HG02610 (cell line): Measurements from ENCODE around the gene BID.
A peak's percentile ranks its signal among the peaks of the same experiment; 100 is the strongest.
"Not testable (repeated sequence)": the region's sequence is repeated elsewhere in the genome, so short reads cannot be mapped to it uniquely, and the experiment has no call there.

Source experiments
- ATAC-seq: cut with Tn5 transposase; IDR thresholded peaks from one replicate; pipeline ENCODE4 v1.9.1; 2021; ENCODE audit warnings: mild to moderate bottlenecking, moderate library complexity; ENCODE audit not compliant: unreplicated experiment

The BID gene

DNA sequence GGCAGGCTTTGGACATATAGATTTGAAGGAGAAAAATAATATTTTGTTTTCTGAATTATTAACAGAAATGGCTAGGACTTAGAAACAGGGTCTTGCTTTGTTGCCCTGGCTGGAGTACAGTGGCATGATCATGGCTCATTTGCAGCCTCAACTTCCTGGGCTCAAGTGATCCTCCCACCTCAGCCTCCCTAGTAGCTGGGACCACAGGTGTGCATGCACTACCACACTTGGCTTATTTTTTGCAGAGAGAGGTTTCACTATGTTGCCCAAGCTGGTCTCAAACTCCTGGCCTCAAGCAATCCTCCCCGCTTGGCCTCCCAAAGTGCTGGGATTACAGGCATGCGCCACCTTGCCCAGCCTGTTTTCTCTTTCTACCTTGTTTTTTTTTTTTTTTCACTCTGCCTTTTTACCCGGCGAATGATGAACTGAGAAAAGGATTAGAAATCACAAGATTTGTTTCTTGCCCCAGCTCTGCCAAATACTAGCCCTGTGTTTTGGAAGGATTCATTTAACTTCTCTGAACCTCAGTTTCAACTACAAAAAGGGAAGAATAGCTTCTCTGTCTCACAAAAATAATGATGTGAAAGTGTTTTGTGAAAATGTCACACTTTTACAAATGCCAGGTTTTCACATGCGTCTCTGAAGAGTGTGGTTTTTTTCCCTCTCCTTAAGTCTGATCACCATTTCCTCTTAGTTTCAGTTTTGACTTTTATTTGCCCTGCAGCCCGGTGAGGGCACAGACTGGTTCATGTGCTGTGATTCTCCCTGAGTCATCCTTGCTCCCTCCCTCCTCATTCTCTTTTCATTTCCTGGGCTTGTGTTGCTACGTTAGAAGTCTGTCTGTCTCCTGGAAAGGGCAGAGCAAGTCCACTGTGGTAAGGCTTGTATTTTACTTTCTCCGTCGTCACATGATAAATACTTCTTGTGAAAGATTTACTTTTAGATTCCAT is 68.0 kb downstream of the BID start:
- ATAC-seq = peak; percentile 70

DNA sequence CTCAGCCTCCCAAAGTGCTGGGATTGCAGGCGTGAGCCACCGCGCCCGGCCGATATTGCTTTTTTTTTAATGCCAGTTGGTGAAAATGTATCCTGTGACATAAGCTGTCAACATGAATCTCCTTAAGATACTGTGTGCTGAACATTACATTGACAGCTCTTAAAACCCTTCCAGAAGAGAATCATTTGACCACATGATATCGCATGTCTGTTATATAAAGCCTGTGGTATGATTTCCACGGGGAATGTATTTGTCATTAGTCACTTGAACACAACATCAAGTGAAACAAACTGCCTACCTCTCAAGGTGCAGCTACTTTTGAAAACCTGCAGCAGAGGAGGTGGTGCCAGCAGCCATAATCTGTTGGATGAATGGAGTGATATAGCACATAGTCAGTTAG is 68.7 kb downstream of the BID start:
- no peak for ATAC-seq

GRCh38 chr22:17703811-17704210 is 70.5 kb downstream of the BID start:
- no peak for ATAC-seq

GRCh38 chr22:17700778-17701177 is 73.5 kb downstream of the BID start:
- ATAC-seq = no peak

DNA sequence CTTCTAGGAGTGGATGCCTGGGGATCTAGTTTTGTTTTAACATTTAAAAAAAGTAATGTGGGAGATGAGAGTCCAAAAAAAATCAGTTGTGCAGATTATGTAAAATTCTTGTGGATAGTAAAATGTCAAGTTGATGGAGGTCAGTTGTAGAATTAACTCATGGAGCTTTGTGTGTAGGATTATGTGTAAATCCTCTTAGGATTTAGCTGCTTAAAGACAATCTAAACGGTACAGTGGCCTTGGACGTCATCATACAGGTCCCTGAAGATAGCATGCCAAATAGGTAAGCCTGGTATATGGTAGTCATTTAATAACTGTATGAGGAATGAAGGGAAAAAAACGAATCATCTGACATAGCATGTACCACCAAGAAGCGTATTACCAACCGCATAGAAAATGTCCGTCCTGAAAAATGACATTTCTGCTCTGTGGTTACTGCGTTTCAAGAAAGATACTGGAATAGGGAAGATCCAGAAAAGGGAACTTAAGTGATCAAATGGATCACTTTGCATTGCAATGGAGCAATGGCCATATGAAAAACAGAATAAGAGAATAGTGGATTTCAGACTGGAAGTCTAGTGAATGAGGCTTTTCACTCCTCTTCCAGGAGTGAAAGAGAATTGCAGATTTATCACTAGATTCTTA is 74.5 kb downstream of the BID start:
- no peak for ATAC-seq

DNA sequence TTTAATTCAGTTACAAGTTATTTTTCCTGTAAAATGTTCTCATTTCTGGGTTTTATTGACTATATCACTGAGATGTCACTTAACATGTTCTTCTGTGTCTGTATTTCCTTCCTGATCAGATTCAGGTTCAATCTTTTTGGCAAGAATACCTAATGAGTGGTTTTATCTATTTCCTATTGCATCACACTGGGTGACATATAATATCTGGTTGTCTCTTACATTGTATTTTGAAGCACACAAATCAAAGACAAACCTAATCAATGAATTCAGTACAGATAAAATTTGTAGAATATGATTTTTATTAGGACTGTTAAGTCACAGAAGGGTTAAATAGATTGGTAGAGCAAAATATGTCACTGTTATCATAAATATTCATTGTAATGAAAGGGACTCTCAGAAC is 75.3 kb downstream of the BID start:
- no peak for ATAC-seq

- ATAC-seq = not testable (repeated sequence)
These were observed 76.0 kb downstream of the BID start for GRCh38 chr22:17698276-17698675.

- not testable (repeated sequence) for ATAC-seq
These were observed 77.1 kb downstream of the BID start for GRCh38 chr22:17697196-17697595.

DNA sequence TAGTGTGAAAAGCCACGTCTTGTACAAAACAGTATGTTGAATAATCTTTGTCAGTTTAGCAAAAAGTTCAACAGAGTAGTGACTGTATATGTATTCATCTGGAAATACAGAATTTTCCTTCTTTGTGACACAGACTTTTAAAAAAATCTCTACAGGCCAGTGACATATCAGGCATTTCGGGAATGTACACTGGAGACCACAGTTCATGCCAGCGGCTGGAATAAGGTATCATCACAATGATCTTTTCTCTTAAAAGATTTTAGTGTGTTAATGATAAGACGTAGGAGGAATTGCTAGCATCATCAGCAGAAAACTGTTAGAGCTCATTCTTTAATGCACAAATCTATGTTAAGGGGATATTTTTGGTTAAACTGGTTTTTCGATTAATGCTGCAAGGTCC is 78.3 kb downstream of the BID start:
- no peak for ATAC-seq

DNA sequence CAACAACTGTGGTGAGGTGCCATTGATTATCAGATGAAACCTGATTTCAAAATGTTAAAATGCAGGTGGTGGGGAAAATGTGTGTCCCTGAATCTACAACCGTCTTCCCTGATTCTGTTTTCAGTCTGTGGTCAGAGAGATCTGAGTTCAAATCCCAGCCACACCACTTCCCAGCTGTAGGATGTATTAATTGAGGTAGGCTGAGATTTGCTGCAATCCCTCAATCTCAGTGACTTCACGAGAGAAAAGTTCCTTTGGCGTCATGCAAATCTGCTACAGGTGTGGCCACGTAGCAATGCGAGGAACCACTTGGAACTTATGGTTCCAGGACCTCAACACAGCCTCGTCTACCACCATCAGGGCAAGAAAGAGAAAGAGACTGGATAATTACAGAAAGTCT is 79.5 kb downstream of the BID start:
- no peak for ATAC-seq

GRCh38 chr22:17694193-17694592 is 80.1 kb downstream of the BID start:
- ATAC-seq = no peak

GRCh38 chr22:17692841-17693240 is 81.4 kb downstream of the BID start:
- no peak for ATAC-seq

- ATAC-seq = no peak
These were observed 90.0 kb downstream of the BID start for GRCh38 chr22:17684245-17684644.
